Fibroblast of lung (primary cell): Measurements from ENCODE around the gene MGAT4C. TPM values are rescaled to one million over a fixed set of nuclear protein-coding genes. Genes with fewer than 3 reads are reported as not detected.

ENCODE experiments used
- DNase-seq, 2 donors: peaks; one replicate each; pipeline versions ENCODE4 v3.0.0 to v3.0.0-alpha.2; 2010; ENCODE audit warnings: low read depth in 2 of 2
- H2AFZ ChIP-seq: 2 replicates; pipeline ENCODE4 v1.5.1; 2012; ENCODE audit warnings: low read length, control low read depth, inconsistent platforms
- H3K27ac ChIP-seq: 2 replicates; pipeline ENCODE4 v1.5.1; 2011; ENCODE audit warnings: low read length, control low read depth; ENCODE audit not compliant: insufficient read depth
- H3K27me3 ChIP-seq: 2 replicates; pipeline ENCODE4 v1.5.1; 2011; ENCODE audit warnings: mild to moderate bottlenecking, low read length; ENCODE audit not compliant: control insufficient read depth, insufficient read depth
- H3K36me3 ChIP-seq: 2 replicates; pipeline ENCODE4 v1.5.1; 2011; ENCODE audit warnings: low read length; ENCODE audit not compliant: control insufficient read depth, insufficient read depth
- H3K4me1 ChIP-seq: 2 replicates; pipeline ENCODE4 v1.5.1; 2011; ENCODE audit warnings: low read length; ENCODE audit not compliant: control insufficient read depth, insufficient read depth; ENCODE audit errors: extremely low read depth
- H3K4me2 ChIP-seq: 2 replicates; pipeline ENCODE4 v1.5.1; 2011; ENCODE audit warnings: low read length, control low read depth; ENCODE audit not compliant: insufficient read depth; ENCODE audit errors: extremely low read depth
- H3K4me3 ChIP-seq, 4 experiments: fragments of 200-600 bp in 1 of 4; sonication (generic) in 1 of 4; replicated peaks in 1 of 4; 2 replicates each; pipeline ENCODE4 v1.5.1; 2011 to 2016; ENCODE audit warnings: low read length in 4 of 4, low read depth in 3 of 4, mild to moderate bottlenecking in 3 of 4, control low read depth in 2 of 4, inconsistent platforms in 1 of 4, mixed read lengths in 1 of 4; ENCODE audit not compliant: insufficient read depth in 1 of 4; ENCODE audit errors: control extremely low read depth in 1 of 4
- H3K79me2 ChIP-seq: 2 replicates; pipeline ENCODE4 v1.5.1; 2012; ENCODE audit warnings: mild to moderate bottlenecking, low read length, inconsistent platforms; ENCODE audit not compliant: control insufficient read depth, insufficient read depth
- H3K9ac ChIP-seq: 2 replicates; pipeline ENCODE4 v1.5.1; 2011; ENCODE audit warnings: mild to moderate bottlenecking, low read length, control low read depth; ENCODE audit not compliant: insufficient read depth
- H3K9me3 ChIP-seq: 2 replicates; pipeline ENCODE4 v1.5.1; 2012; ENCODE audit warnings: low read depth, low read length; ENCODE audit not compliant: control insufficient read depth, insufficient read depth
- H4K20me1 ChIP-seq: 2 replicates; pipeline ENCODE4 v1.5.1; 2011; ENCODE audit warnings: low read length; ENCODE audit not compliant: control insufficient read depth, insufficient read depth; ENCODE audit errors: extremely low read depth
- CTCF ChIP-seq, 2 donors: IDR thresholded peaks in 1 of 2; conservative IDR thresholded peaks in 1 of 2; 1 replicate in 1 of 2; 2 replicates in 1 of 2; pipeline ENCODE4 v1.5.1; 2011 to 2012; ENCODE audit warnings: low read length in 2 of 2, control low read depth in 1 of 2, inconsistent platforms in 1 of 2, low read depth in 1 of 2, mild to moderate bottlenecking in 1 of 2
- EZH2 ChIP-seq: IDR thresholded peaks from 2 replicates; pipeline ENCODE4 v1.5.1; 2012; ENCODE audit warnings: low read length, control low read depth, mild to moderate bottlenecking; ENCODE audit errors: missing control alignments
- polyA plus RNA-seq, 2 donors: library from polyadenylated mRNA; depleted of rRNA in 1 of 2; stranded (reverse) in 1 of 2; unstranded in 1 of 2; fragments of >200 nt; gene quantifications; 2 replicates each; pipeline ENCODE4 v1.2.1, GENCODE V29; 2011 to 2012; ENCODE audit warnings: missing spikeins in 1 of 2
- total RNA-seq: library from RNA; depleted of rRNA; stranded (reverse); fragments of >200 nt; gene quantifications from 2 replicates; pipeline ENCODE4 v1.2.1, GENCODE V29; 2014

MGAT4C gene
- total and polyA plus RNA-seq, 2 donors (not counting 1 experiment from before 2014, with no cell fraction given) = not detected

DNA sequence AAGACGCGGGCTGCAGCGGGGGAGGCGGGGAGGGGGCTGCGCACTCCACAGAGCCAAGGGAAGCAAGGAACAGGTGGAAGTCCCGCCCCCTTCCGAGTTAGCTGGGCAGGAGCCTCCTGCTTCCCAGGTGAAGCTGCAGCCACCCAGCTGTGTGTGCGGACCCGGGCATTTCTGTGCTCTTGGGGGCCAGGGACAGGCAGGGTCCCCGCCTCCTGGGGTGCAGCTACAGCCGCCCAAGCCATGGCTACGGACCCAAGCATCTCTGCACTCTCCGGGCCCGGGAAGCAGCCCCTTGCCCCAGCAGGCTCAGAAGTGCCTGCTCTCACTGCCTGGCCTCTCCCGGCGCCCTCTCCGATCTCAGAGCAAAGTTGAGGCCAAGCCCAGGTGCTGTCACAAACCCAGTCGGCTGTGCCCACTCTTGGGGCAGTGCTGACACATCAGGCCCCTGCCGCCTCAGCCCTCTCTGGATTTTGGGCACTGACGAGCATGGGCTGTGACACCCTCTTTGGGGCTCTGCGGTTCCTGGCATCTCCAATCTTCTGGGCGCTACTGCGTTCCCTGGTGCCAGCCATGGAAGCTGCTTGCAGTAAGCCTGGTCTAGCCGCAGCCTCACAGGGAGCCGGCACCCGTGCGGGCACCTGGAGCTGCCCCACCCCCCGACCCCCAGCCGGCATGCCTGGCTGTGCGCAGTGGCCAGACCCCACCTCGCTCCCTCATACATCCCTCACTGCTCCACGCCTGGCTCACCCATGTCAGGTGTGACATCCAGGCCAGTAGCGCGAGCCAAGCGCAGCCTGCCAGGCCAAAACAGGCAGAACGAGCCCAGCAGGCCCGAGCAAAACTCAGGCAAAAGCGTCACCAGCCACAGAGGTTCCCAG lies 8.5 kb upstream of the MGAT4C start:
- DNase-seq = peak in 1 of 2 donors; percentile 4
- H3K27ac ChIP-seq = no peak overlapping the region
- H2AFZ ChIP-seq = no peak overlapping the region
- no peak overlapping the region for H3K9ac ChIP-seq
- no peak for TF ChIP-seq CTCF (conservative IDR thresholded peaks at IDR 0.05 in 1 of 2, IDR thresholded peaks at IDR 0.05 in 1 of 2; ENCODE audit: low read depth in 1 of 2, low read length in 2 of 2)
- no peak for TF ChIP-seq EZH2
- H3K27me3 ChIP-seq = no peaks in the 10 kb centered on the region
- no peaks in the 10 kb centered on the region for H3K36me3 ChIP-seq
- H3K79me2 ChIP-seq = no peaks in the 10 kb centered on the region
- H3K9me3 ChIP-seq = no peaks in the 10 kb centered on the region
- no peaks in the 10 kb centered on the region for H4K20me1 ChIP-seq
- no peaks in the 10 kb centered on the region for H3K4me1 ChIP-seq
- H3K4me2 ChIP-seq = no peak overlapping the region
- no peak overlapping the region for H3K4me3 ChIP-seq

GRCh38 chr12:86261578-86261977 lies 5.4 kb upstream of the MGAT4C start:
- Histone ChIP-seq H3K36me3 (no peaks in the 10 kb centered on the region), H2AFZ (no peak overlapping the region), H3K9me3 (no peaks in the 10 kb centered on the region), H3K27ac (no peak overlapping the region), H3K27me3 (no peaks in the 10 kb centered on the region), H3K79me2 (no peaks in the 10 kb centered on the region), H3K4me3 (no peak overlapping the region), H3K4me2 (no peak overlapping the region), H3K4me1 (no peaks in the 10 kb centered on the region), H3K9ac (no peak overlapping the region), H4K20me1 (no peaks in the 10 kb centered on the region)
- peak; percentile 1 to 21 for DNase-seq
- TF ChIP-seq EZH2 = no peak
- no peak for TF ChIP-seq CTCF (conservative IDR thresholded peaks at IDR 0.05 in 1 of 2, IDR thresholded peaks at IDR 0.05 in 1 of 2; ENCODE audit: low read depth in 1 of 2, low read length in 2 of 2)

- no peaks in the 10 kb centered on the region for H3K36me3 ChIP-seq
- no peaks in the 10 kb centered on the region for H3K27me3 ChIP-seq
- H3K4me3 ChIP-seq = no peak overlapping the region
- H3K27ac ChIP-seq = no peak overlapping the region
- H4K20me1 ChIP-seq = no peaks in the 10 kb centered on the region
- H3K9ac ChIP-seq = no peak overlapping the region
- DNase-seq = peak; percentile 48 to 70
- no peak overlapping the region for H2AFZ ChIP-seq
- no peaks in the 10 kb centered on the region for H3K79me2 ChIP-seq
- no peak overlapping the region for H3K4me2 ChIP-seq
- TF ChIP-seq EZH2 (no peak), CTCF (conservative IDR thresholded peaks at IDR 0.05 in 1 of 2, IDR thresholded peaks at IDR 0.05 in 1 of 2; ENCODE audit: low read depth in 1 of 2, low read length in 2 of 2) (no peak)
- H3K4me1 ChIP-seq = no peaks in the 10 kb centered on the region
- H3K9me3 ChIP-seq = no peaks in the 10 kb centered on the region
Measured at GRCh38 chr12:86261142-86261541, 5.0 kb upstream of the MGAT4C start.
